ENCODE data around the gene ASCC3.
"Not testable (repeated sequence)": the region's sequence is repeated elsewhere in the genome, so short reads cannot be mapped to it uniquely, and the experiment has no call there.

ASCC3 gene, protein sequence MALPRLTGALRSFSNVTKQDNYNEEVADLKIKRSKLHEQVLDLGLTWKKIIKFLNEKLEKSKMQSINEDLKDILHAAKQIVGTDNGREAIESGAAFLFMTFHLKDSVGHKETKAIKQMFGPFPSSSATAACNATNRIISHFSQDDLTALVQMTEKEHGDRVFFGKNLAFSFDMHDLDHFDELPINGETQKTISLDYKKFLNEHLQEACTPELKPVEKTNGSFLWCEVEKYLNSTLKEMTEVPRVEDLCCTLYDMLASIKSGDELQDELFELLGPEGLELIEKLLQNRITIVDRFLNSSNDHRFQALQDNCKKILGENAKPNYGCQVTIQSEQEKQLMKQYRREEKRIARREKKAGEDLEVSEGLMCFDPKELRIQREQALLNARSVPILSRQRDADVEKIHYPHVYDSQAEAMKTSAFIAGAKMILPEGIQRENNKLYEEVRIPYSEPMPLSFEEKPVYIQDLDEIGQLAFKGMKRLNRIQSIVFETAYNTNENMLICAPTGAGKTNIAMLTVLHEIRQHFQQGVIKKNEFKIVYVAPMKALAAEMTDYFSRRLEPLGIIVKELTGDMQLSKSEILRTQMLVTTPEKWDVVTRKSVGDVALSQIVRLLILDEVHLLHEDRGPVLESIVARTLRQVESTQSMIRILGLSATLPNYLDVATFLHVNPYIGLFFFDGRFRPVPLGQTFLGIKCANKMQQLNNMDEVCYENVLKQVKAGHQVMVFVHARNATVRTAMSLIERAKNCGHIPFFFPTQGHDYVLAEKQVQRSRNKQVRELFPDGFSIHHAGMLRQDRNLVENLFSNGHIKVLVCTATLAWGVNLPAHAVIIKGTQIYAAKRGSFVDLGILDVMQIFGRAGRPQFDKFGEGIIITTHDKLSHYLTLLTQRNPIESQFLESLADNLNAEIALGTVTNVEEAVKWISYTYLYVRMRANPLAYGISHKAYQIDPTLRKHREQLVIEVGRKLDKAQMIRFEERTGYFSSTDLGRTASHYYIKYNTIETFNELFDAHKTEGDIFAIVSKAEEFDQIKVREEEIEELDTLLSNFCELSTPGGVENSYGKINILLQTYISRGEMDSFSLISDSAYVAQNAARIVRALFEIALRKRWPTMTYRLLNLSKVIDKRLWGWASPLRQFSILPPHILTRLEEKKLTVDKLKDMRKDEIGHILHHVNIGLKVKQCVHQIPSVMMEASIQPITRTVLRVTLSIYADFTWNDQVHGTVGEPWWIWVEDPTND (N-terminal part only)

GRCh38 chr6:100880853-100881706, at the start of gene ASCC3:
TSS of gene ASCC3 (minus strand) at chr6:100881329. CDS start at chr6:100867997, 13,332 bp downstream.
- DNase-seq, result no peak

- DNase-seq, result no peak
Measured at GRCh38 chr6:100925749-100926148, 44.6 kb upstream of the ASCC3 start.

DNA sequence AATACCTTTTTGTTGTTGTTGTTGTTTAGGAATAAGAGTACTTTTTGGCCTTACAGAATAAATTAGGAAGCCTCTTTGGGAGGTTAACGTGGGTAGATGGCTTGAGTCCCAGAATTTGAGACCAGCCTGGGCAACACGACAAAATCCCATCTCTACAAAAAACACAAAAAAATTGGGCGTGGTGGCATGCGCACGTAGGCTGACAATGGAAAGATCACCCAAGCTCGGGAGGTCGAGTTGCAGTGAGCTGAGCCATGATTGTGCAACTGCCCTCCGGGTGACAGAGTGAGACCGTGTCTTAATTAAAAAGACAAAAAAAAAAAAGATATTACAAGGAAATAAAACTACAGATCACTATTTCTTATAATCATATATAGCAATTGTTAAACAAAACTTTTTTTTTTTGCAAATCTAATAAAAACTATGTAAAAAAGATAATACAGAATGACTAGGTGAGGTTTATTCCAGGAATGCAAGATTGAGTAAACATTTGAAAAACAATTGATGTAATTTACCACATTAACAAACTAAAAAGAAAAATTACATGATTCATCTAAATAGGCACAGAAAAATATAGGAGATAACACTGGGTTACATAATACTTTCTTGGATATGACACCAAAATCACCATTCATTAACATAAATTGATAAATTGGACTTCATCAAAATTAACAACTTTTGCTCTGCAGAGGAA, 43.6 kb upstream of the ASCC3 start:
- no peak for DNase-seq

DNA sequence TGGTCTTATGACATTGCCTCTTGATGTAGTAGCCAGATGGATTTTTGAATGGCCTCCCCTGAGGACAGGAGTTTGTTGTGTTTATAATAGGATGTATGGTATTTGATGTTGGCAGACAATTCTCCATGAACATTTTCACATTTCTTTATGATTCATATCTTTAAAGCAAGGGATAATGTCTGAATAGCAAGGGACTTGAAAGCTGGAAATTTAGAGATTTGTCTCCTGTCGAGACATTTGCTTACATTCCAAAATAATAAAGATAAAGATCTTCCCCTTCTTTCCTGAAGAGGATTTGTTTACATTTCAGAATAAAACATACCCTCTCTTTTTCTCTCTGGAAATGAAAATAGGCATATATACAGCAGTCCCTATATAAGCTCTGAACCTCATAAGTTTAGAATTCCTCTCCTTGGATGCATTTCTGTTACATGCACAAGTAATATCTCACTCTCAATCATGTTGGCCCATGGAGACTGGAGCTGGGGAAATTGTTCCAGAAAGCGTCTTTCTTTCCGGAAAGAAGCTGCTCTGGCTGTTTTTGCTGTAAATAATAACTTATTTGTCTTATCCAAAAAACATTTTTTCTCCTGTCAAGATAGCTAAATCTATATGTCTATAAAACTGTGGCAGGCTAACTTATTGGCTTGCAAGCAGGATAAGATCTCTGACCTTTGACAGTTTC, 42.5 kb upstream of the ASCC3 start:
- no peak for DNase-seq

DNA sequence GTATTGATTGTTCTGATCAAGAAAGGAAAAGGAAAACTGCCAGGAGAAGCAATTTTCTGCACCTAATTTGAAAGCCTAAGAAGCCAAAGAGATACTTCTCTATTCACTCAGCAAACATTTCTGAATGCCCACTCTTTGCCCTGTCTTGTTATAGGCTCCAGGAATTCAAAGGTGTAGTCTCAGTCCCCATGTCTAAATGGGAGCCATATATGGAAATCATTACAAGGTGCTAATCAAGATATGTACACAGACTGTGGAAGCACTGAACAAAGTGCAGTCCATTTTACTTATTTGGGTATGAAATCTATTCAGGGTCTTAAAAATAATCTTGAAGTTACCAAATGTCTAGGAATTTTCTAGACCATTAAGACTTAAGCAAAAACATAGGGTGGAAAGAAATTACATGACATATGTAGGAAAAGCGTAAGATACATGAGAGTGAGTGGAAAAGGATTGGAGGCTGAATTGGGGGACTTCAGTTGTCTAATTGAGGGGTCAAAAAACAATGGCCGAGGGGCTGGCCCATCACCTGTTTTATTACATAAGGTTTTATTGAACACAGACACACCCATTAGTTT, 39.0 kb upstream of the ASCC3 start:
- DNase-seq, result no peak

- DNase-seq, result no peak
Measured at GRCh38 chr6:100918152-100918551, 37.0 kb upstream of the ASCC3 start.

GRCh38 chr6:100915876-100916275, 34.7 kb upstream of the ASCC3 start:
- no peak for DNase-seq

GRCh38 chr6:100913400-100914276, 32.5 kb upstream of the ASCC3 start:
- DNase-seq, result no peak

- no peak for DNase-seq
Measured at GRCh38 chr6:100906325-100906724, 25.2 kb upstream of the ASCC3 start.

GRCh38 chr6:100905067-100905466, 23.9 kb upstream of the ASCC3 start:
- no peak for DNase-seq

GRCh38 chr6:100904316-100904715, 23.2 kb upstream of the ASCC3 start:
- no peak for DNase-seq

- no peak for DNase-seq
Measured at GRCh38 chr6:100901582-100901981, 20.5 kb upstream of the ASCC3 start.

DNA sequence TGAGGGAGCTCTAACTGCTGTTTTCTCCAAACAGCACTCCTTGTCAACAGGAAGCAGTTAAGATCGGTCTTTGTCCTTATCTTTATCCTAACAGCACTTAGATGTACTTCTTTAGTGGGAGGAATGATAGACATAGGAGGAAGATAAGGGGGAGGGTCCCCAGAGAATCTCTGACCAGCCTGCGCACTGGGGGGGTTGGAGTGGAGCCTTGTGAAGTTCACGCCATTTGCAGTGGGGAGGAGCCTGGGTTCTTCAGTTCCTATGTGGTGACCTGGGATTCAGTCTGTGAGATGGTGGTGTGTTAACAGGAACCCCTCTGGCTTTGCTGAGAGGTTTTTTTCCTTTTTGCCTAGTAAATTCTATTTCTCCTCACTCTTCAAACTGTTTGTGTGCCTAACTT, 18.1 kb upstream of the ASCC3 start:
- DNase-seq, result no peak

- no peak for DNase-seq
Measured at GRCh38 chr6:100897671-100898070, 16.5 kb upstream of the ASCC3 start.

GRCh38 chr6:100893743-100894142, 12.6 kb upstream of the ASCC3 start:
- no peak for DNase-seq

GRCh38 chr6:100892693-100893092, 11.6 kb upstream of the ASCC3 start:
- DNase-seq, result no peak

- DNase-seq, result no peak
Measured at GRCh38 chr6:100892116-100892515, 11.0 kb upstream of the ASCC3 start.

DNA sequence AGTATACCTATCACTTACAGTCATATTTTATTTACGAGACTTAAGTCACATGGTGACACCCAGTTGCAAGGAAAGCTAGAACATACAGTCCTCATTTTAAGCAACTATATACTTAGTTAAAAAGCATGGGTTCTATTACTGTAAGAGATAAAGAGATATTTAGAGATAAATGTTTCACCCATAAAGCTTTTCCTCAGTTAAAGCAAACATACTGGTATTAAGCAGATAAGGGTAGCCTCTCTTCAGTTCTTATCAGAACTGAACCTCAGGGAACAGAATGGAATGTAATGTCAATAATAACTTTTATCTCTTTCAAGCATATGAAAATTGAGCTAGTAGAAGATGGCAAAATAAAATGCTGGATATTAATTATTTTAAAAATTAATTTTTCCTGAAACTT, 9.9 kb upstream of the ASCC3 start:
- DNase-seq, result no peak

DNA sequence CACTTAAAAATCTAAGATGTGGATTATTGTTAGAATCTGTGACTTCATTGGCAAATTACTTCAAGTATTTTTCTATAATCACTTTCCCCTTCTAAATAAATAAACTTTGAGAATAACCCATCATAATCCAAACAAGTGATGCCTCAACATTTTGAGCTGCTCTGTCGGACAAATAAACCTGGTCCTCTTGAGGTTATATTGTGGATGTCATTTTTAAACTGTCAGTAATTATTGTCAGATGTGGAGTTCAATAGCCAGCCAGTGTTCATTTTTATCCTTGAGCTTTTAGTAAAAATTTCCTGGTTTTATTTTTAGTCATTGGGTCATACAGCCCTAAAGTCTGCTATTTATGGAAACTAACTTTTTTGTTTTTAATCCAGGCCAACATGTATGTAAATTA, 9.5 kb upstream of the ASCC3 start:
- not testable (repeated sequence) for DNase-seq

DNA sequence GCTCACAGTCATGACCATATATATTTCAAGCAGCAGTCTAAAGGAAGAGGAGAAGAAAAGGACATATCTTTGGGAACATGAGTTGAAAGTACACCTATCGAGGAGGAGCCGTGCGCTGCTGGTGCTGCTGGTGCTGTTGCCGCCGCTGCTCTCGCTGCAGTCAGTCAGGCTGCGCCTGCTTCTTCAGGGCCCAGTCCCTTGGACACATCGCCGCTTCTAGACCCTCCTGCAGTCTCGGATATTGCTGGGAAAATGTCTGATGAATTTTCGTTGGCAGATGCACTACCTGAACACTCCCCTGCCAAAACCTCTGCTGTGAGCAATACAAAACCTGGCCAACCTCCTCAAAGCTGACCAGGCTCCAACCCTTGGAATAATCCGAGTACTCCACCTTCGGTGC, 8.2 kb upstream of the ASCC3 start:
- no peak for DNase-seq

Data from NCI-H524 treated with DMSO at 0.1 percent for 48 hours (cell line).